ENCODE data around the gene RNU11. TPM values are rescaled to one million over a fixed set of nuclear protein-coding genes. Genes with fewer than 3 reads are reported as not detected.

RNU11 gene
- total and polyA plus RNA-seq, 2 experiments from 2014 or later = not detected

- DNase-seq (ENCODE audit: low spot score) = peak; percentile 35
- peaks cover 31% of the 10 kb centered on the region for H3K79me2 ChIP-seq (replicated peaks; ENCODE audit: insufficient read depth)
- H3K9me2 ChIP-seq (ENCODE audit: insufficient read depth) = no peaks in the 10 kb centered on the region
- peaks cover 22% of the 10 kb centered on the region for H3K27me3 Mint-ChIP-seq (ENCODE audit: insufficient read depth, low read depth, poor library complexity)
- ATAC-seq = peak; percentile 19
- H3K36me3 ChIP-seq (ENCODE audit: insufficient read depth) = no peaks in the 10 kb centered on the region
- no peaks in the 10 kb centered on the region for H3K27me3 ChIP-seq (ENCODE audit: insufficient read depth)
- H4K20me1 ChIP-seq (replicated peaks; ENCODE audit: insufficient read depth) = no peaks in the 10 kb centered on the region
- H3K4me1 Mint-ChIP-seq = peaks cover 18% of the 10 kb centered on the region
- H3K36me3 Mint-ChIP-seq (ENCODE audit: low read depth) = no peaks in the 10 kb centered on the region; the same call in 2 of the 3 replicates
- no peak for TF ChIP-seq ZNF331 (CRISPR knock-in tag; IDR thresholded peaks at IDR 0.05; ENCODE audit: low read depth)
- no peak for TF ChIP-seq POLR2AphosphoS5 (IDR thresholded peaks at IDR 0.05; ENCODE audit: low read depth)
- TF ChIP-seq ZNF462 (CRISPR knock-in tag; IDR thresholded peaks at IDR 0.05) = no peak
- TF ChIP-seq CREB1 (CRISPR knock-in tag; IDR thresholded peaks at IDR 0.05; ENCODE audit: low read depth) = no peak
- no peak for TF ChIP-seq ZNF114 (CRISPR knock-in tag; IDR thresholded peaks at IDR 0.05)
- no peak for TF ChIP-seq ETS1 (IDR thresholded peaks at IDR 0.05)
- H3K27ac ChIP-seq (ENCODE audit: low read depth) = peak overlapping the region; percentile 94
- H2AFZ ChIP-seq = peak overlapping the region; percentile 83
- H3K9me3 Mint-ChIP-seq = no peaks in the 10 kb centered on the region
- peak overlapping the region; percentile 97 for H3K4me3 ChIP-seq
- peaks cover 9% of the 10 kb centered on the region; the same call in 1 of the 2 replicates for H3K4me1 ChIP-seq (ENCODE audit: insufficient read depth)
- peak overlapping the region; percentile 96 for H3K4me2 ChIP-seq
- peaks cover 10% of the 10 kb centered on the region for H3F3A ChIP-seq (replicated peaks; ENCODE audit: low read depth)
- peak overlapping the region; percentile 98 for H3K27ac Mint-ChIP-seq
- peak overlapping the region; percentile 99 for H3K4me3 Mint-ChIP-seq
Observed at GRCh38 chr1:28642056-28642846, 6.1 kb upstream of the RNU11 start.

Data from GM23338 (cell line).